ENCODE data around the gene TMEM130. TPM values are rescaled to one million over a fixed set of nuclear protein-coding genes. Genes with fewer than 3 reads are reported as not detected.

TMEM130 gene
- total RNA-seq, 2 experiments from 2014 or later: 0.39 TPM; not detected in 1

DNA sequence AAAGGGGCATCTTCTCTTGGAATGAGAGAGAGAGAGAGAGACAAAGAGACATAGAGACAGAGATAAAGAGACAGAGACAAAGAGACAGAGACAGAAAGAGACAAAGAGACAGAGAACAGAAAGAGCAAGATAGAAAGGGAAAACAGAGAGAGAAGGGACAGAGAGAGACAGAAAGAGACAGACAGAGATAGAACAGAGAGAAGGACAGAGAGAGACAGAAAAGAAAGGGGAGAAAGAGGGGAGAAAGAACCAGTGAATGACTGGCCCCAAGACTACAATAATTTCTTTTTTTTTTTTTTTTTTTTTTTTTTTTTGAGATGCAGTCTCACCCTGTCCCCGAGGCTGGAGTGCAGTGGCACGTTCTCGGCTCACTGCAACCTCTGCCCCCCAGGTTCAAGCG lies 7.6 kb downstream of the TMEM130 start:
- H3K9me3 ChIP-seq (ENCODE audit: control insufficient read depth in 1 of 2, insufficient read depth in 1 of 2, low read length in 2 of 2): no peaks in the 10 kb centered on the region
- no peak overlapping the region for H3K4me3 ChIP-seq (ENCODE audit: low read length)
- no peaks in the 10 kb centered on the region for H3K36me3 Mint-ChIP-seq (ENCODE audit: low read depth)
- CTCF ChIA-PET: no interaction called here
- H3K4me1 Mint-ChIP-seq (ENCODE audit: low read depth): no peaks in the 10 kb centered on the region
- H3K4me1 ChIP-seq (ENCODE audit: insufficient read depth, low read length): no peaks in the 10 kb centered on the region
- DNase-seq (no peak), ATAC-seq (ENCODE audit: poor library complexity) (no peak)
- no peaks in the 10 kb centered on the region for H3K9me3 Mint-ChIP-seq
- intact Hi-C loops (cut with DNase I, micrococcal nuclease): no loop called here
- H3K27ac ChIP-seq (ENCODE audit: low read depth in 1 of 2, low read length in 2 of 2): no peak overlapping the region
- H3K27me3 Mint-ChIP-seq: peaks cover 16% of the 10 kb centered on the region
- TF ChIP-seq, protein P1, sequence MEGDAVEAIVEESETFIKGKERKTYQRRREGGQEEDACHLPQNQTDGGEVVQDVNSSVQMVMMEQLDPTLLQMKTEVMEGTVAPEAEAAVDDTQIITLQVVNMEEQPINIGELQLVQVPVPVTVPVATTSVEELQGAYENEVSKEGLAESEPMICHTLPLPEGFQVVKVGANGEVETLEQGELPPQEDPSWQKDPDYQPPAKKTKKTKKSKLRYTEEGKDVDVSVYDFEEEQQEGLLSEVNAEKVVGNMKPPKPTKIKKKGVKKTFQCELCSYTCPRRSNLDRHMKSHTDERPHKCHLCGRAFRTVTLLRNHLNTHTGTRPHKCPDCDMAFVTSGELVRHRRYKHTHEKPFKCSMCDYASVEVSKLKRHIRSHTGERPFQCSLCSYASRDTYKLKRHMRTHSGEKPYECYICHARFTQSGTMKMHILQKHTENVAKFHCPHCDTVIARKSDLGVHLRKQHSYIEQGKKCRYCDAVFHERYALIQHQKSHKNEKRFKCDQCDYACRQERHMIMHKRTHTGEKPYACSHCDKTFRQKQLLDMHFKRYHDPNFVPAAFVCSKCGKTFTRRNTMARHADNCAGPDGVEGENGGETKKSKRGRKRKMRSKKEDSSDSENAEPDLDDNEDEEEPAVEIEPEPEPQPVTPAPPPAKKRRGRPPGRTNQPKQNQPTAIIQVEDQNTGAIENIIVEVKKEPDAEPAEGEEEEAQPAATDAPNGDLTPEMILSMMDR (IDR thresholded peaks at IDR 0.05): no peak
- POLR2A ChIA-PET: no interaction called here
- H3K27me3 ChIP-seq (ENCODE audit: control insufficient read depth in 1 of 2, insufficient read depth in 2 of 2, low read length in 2 of 2): peaks cover 0 to 2% of the 10 kb centered on the region in 2 experiments
- no peak overlapping the region for H3K27ac Mint-ChIP-seq
- no peaks in the 10 kb centered on the region for H3K36me3 ChIP-seq (ENCODE audit: insufficient read depth, low read length)
- no peak overlapping the region for H3K4me3 Mint-ChIP-seq

- Mint-ChIP-seq H3K27ac (no peak overlapping the region), H3K4me1 (ENCODE audit: low read depth) (no peaks in the 10 kb centered on the region), H3K27me3 (peaks cover 16% of the 10 kb centered on the region), H3K36me3 (ENCODE audit: low read depth) (no peaks in the 10 kb centered on the region), H3K9me3 (no peaks in the 10 kb centered on the region), H3K4me3 (no peak overlapping the region)
- Histone ChIP-seq H3K27ac (ENCODE audit: low read depth in 1 of 2, low read length in 2 of 2) (no peak overlapping the region), H3K4me1 (ENCODE audit: insufficient read depth, low read length) (no peaks in the 10 kb centered on the region), H3K9me3 (ENCODE audit: control insufficient read depth in 1 of 2, insufficient read depth in 1 of 2, low read length in 2 of 2) (no peaks in the 10 kb centered on the region), H3K27me3 (ENCODE audit: control insufficient read depth in 1 of 2, insufficient read depth in 2 of 2, low read length in 2 of 2) (peaks cover 0 to 2% of the 10 kb centered on the region in 2 experiments), H3K4me3 (ENCODE audit: low read length) (no peak overlapping the region), H3K36me3 (ENCODE audit: insufficient read depth, low read length) (no peaks in the 10 kb centered on the region)
- ChIA-PET POLR2A (no interaction called here), CTCF (no interaction called here)
- intact Hi-C loops (cut with DNase I, micrococcal nuclease): no loop called here
- ATAC-seq (ENCODE audit: poor library complexity) (no peak), DNase-seq (no peak)
- TF ChIP-seq, protein P1 (IDR thresholded peaks at IDR 0.05): no peak
Observed at GRCh38 chr7:98860071-98860470, 9.7 kb downstream of the TMEM130 start.

DNA sequence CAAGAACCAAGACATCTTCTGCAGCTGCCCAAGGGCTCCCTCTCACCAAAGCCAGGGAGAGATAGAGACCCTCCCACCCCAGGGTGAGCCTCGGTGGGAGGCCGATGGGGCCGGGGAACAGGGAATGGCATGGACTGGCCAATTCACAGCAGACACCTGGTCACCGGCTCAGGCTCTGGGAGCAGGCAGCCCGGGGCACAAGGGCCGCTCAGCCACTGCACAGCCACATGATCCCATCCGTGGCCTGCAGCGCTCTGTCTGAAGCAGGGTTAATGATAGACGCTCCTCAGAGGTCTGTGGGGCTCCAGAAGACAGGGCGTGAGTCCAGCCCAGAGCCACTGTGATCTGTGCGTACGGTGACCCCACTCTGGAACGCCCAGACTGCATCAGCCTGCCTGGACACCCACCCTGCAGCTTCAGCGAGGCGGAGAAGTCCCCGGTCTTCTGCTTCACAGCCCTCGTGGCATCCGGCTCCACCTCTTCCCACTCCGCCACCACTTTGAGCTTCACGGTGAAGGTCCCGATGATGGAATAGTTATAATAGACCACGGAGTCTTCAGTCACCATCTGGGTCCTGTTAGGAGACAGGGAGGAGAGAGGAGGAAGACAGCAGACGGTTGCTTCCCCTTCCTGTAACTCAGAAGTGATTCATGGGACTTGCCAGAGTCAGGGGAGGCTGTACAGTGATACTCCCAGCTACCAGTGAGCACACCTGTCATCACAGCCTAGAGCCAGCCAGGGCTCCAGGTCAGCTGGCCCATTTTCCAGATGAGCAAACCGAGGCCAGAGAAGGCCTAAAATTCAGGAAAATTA lies 14.0 kb downstream of the TMEM130 start:
- Histone ChIP-seq H3K36me3 (ENCODE audit: insufficient read depth, low read length) (no peaks in the 10 kb centered on the region), H3K4me1 (ENCODE audit: insufficient read depth, low read length) (no peaks in the 10 kb centered on the region), H3K9me3 (ENCODE audit: control insufficient read depth in 1 of 2, insufficient read depth in 1 of 2, low read length in 2 of 2) (no peaks in the 10 kb centered on the region), H3K27ac (ENCODE audit: low read depth in 1 of 2, low read length in 2 of 2) (no peak overlapping the region), H3K27me3 (ENCODE audit: control insufficient read depth in 1 of 2, insufficient read depth in 2 of 2, low read length in 2 of 2) (peaks cover 0 to 2% of the 10 kb centered on the region in 2 experiments), H3K4me3 (ENCODE audit: low read length) (no peak overlapping the region)
- Mint-ChIP-seq H3K27me3 (peaks cover 15% of the 10 kb centered on the region), H3K36me3 (ENCODE audit: low read depth) (no peaks in the 10 kb centered on the region), H3K4me1 (ENCODE audit: low read depth) (no peaks in the 10 kb centered on the region), H3K27ac (no peak overlapping the region), H3K9me3 (no peaks in the 10 kb centered on the region), H3K4me3 (no peak overlapping the region)
- ChIA-PET POLR2A (no interaction called here), CTCF (no interaction called here)
- ATAC-seq (ENCODE audit: poor library complexity) (no peak), DNase-seq (no peak)
- intact Hi-C loops (cut with DNase I, micrococcal nuclease): no loop called here
- TF ChIP-seq, protein P1 (IDR thresholded peaks at IDR 0.05): no peak
